NCI-H345 (cell line): Measurements from ENCODE around the gene GLT1D1.

Experiments
- DNase-seq: peaks from one replicate; lab custom pipeline; 2025; lab: John Stamatoyannopoulos, UW

GLT1D1 gene

DNA sequence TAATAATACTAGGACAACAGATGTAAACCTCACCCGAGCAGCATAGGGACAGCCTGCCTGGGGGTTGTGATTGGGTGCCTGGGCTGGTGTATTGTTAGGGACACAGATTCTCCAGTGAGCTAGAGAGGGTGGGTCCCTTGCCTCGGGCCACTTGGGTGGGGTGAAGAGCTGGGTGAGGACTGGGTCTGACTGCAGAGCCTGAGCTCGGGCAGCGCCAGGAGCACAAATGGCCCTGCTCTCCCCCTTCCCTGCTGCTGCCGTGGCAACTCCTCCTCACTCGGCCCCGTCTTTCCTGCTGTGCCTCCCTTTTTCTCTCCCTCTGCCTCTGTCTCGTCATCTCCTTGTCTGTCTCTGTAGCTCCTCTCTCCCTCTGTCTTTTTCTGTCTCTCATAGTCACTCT is 115.4 kb downstream of the GLT1D1 start:
- DNase-seq: peak; percentile 77

DNA sequence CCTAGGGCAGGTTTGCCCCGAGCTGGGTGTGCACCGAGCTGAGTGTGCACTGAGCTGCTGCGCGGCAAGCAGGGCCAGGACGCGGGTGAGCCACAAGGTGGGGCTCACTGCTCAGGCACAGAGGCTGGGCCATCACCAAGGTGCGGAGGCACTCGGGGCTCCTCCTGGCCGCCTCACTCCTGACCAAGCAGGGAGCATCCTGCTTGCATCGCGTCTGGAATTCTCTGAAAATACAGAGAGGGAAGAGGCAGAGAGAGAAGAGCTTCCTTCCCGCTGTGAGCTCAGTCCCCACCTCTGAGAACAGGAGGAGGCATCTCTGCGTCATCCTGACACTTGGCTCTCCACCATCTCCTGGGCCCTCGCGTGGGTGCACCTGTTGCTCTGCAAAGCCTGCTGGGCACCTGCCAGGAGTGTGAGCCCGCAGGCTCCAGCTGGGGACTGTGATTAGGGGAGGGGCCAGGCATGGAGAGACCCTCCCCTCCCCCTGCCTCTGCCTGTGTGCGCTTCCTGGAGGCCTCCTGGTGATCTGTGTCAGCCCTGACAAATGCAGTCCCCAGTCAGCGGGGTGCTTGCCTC is 116.3 kb downstream of the GLT1D1 start:
- DNase-seq: peak; percentile 99

DNA sequence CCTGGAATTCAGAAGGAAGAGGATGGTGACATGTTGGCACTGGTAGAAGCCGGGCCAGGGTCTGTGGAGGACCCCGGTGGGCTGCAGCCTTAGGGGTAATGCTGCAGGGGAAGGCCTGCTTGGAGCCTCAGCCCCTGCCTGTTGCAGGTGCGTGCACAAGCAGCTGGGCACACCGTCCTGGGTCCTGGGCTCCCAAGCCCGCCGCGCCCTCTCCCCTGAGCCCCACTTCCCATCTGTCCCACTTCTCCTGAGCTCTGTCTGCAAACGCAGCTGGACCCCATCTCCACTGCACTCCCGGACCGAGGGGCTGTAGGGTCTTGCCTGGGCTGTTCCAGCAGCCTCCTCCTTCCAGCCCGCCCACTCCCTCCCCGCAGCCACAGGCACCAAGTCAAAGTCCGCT is 116.8 kb downstream of the GLT1D1 start:
- DNase-seq: peak; percentile 61

DNA sequence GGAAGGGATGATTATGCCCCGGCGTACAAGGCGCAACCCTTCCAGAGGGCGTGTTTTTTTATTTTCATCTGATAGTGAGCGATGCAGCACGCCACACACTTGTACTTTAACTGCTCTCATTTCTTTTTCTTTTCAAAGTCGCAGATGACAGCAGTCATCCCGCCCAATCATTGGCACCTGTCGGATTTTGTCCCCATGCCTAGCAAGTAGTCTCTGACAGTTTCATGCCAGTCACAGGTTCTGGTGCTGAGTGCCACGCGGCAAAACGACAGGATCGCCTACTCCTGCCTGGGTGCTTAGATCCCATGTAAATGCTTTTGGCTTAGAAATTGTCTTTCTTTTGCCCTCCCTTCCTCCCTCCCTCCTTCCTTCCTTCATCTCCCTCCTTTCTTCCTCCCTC is 117.7 kb downstream of the GLT1D1 start:
- DNase-seq: peak; percentile 77

DNA sequence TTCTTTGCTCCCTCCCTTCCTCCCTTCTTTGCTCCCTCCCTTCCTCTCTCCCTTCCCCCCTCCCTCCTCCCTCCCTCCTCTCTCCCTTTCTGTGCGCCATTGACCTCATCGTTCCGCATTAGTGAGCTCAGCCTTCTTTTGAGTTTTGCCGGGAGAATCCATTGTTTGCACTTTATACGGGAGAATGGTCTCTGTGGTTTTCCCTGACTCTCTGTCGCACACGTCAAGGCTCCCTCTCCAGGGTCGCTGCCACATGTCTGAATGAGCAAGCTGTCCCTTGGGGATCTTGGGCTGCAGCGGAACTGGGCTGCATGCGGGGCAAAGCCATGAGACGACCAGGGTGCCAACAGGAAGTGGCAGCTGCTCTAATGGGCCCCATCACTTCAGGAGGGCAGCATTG is 118.5 kb downstream of the GLT1D1 start:
- DNase-seq: peak; percentile 91

DNA sequence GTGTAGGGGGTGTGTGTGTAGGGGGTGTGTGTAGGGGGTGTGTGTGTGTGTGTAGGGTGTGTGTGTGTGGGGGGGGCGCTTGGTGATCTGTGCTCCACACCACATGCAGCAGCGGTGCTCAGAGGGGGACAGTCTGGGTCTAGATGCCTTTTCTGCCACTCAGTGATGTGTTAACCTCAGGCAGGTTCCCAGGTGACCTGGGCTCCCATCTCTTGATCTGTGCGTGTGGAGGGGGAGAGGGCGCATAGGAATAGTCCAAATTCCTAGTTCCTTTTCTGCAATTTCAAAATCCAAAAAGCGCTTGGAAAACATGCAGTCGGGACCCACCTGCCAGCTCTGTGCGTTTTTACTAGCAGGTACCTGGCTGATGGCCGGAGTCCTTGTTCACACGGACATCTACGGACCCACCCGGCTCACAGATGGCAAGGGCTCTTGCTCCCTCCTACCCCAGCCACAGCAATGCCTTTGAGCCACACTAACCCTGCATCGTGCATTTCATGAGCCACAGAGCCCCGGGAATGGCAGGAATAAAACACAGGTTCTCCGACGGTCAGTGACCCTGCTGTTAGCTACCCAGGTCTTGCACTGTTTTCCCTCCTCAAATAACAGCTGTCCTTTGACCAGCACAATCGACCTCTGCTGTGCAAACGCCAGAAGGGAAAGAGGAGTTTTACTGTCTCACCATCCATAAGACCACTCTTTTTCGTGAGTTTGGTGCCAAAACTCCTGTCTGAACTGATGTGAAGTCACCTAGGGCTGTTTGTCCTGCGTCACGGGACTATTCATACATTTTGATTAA is 120.8 kb downstream of the GLT1D1 start:
- no peak for DNase-seq

DNA sequence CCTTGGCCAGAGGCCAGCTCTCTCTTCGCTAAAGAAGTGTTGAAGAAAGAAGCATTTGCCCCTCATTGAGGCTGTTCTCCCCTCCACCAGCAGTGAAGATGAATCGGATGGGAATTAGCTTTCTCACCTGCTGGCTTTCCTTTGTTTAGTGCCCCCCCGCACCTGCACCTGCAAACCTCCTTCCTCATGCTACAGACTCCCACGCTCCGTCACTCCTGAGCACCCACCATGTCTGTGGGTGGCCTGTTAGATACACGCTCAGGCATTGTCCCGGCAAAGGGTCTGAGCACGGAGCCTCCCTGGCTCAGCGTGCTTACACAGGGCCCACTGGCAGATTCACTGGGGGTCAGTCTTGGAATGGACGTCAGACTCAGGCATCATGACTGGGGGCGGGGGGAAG is 121.6 kb downstream of the GLT1D1 start:
- peak; percentile 36 for DNase-seq

DNA sequence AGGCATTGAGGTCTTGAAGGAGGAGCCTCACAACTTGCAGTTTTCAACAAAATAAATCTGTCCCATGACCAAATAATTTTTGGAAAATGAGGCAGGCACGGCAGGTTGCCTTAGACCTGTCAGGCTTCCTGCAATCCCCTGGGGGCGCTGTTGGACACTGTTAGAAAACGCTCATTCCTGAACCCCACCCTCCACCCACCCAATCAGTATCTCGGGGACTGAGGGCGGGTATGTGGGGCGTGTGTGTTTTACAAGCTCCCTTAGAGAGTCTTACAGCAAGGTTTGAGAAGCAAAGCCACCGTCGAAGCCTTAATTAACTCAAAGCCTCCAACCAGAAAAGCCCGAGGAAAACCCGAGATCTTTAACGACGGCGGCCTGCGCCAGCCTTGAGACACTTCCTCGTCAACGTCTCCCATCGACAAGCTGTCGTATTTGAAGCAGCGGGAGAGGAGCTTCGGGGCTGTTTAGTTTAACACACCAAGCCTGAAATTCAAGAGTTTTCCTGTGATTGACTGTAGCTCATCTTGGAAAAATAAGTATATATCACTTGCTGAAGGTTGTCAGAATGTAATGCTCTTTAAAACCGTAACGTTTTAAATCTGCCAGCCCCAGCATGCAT is 123.0 kb downstream of the GLT1D1 start:
- DNase-seq: peak; percentile 27

DNA sequence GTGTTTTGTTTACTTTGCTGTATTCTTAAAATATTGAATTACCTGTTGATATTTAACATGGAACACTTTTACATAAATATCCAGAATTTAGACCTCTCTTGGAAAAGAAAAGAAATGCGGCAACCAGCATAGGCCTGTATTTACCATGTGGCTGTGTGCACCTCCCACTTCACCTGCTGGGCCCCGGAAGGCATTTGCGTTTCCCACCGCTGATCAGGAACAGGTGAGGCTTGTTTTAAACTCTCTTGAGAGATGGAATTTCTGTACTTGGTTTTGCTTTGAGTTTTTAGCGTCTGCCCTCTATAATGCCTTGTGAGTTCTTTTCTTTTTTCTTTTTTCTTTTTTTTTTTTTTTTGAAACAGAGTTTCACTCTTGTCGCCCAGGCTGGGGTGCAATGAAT is 124.2 kb downstream of the GLT1D1 start:
- DNase-seq: peak; percentile 31

DNA sequence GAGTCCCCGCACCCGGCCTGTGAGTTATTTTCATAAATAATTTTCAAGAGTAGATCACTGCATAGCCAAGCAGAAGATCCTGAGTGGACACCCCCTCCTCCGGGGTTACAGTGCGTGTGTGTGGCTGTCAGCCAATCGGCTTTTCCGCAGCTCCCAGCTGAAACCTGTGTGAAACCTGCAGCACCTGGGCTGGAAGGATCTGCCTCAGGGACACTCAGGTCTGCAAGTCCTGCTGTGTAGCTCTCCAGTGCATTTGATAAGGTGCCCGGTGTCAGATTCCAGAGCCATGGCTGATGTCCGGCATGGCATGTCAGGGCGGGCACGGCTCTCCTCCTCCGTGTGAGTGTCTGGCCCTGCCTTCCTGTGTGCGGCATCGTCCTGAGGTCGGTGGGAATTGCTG is 124.8 kb downstream of the GLT1D1 start:
- DNase-seq: no peak

DNA sequence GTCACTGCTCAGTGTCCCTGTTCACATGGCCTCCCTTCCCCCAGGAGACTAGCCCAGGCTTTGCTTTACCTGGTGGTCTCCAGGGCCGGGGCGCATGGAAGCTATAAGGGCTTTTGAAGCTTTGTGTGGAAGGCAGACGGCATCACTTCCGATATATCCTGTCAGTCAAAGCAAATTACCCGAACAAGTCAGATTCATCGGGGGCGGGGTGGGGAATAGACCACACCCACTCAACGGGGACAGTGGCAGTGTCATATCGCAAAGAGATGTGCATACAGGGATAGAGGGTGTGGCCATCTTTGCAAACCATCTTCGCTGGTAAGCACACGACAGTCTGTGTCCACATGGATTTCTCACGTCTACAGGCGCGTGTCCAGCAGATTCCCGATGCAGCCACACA is 127.3 kb downstream of the GLT1D1 start:
- no peak for DNase-seq

DNA sequence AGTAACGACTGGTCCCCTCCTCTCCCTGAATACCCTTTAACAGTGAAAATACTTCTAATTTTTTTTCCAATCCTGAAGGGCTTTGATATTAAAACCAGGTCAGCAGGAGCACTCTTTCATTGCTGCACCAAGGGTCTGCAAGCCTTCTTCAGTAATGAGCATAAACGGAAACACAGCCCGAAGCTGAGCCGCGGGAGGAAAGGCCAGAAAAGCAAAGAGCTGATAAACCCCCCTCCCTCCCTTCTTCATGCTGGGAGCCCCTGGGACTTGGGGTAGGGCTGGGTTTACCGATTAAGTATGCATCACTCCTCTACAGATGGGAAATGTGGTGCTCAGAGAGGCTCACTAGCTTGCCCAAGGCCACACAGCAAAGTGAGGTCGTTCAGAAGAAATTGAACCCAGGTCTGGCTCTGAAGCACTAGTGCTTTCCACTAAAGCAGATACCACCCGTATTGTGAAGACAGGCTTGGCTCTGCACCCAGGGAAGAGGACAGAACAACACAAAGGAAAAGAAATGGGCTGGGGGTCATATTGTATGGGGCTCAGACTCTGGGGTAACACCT is 128.8 kb downstream of the GLT1D1 start:
- no peak for DNase-seq

DNA sequence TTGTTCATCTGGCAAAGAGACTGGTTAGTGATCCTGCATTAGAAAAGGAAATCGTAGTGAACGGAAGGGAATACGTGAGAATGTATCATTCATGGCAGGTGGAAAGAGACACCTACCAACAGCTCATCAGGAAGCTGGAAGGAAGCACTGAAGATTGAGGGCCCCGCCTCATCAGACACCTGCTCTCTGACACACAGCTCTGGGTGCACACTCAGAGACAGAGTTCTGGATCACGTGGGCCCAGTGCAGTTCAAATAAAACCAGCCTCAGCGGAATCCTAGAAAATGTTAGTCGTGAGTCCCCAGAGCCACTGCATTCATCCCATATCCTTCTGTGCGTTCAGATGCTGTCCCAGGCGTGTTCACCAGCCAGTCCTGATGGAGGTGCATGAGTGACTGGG is 129.7 kb downstream of the GLT1D1 start:
- no peak for DNase-seq

DNA sequence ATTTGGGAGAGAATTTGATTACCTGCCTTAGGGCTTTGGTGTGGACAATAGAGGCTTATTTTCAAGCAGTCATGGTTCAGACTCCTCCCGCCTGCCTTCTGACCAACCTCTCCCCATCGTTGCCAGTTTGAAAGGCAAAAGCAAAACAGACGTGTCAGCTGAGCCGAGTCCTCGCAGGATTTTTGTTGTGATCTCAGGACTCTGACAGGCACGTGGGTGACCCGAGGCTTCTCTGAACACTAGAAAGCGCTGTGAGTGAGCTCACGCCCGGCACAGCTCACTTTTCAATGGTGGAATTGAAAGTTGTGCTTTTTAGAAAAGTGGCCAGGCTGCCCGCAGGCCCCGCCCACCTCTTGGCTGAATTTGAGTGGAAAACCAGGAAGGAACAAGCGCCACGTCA is 130.1 kb downstream of the GLT1D1 start:
- DNase-seq: no peak

DNA sequence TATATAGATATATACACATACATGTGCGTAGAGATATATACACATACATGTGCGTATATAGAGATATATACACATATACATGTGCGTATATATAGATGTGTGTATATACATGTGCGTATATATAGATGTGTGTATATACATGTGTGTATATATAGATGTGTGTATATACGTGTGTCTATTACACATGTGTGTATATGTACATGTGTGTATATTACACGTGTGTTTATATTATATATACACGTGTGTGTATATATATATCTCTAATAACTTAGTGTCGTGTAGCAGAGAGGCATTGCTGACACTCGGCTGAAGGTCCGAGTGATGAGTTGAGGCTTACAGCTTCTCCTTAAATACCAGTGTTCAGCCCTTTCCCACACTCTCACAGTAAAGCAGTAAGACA is 133.7 kb downstream of the GLT1D1 start:
- no peak for DNase-seq

DNA sequence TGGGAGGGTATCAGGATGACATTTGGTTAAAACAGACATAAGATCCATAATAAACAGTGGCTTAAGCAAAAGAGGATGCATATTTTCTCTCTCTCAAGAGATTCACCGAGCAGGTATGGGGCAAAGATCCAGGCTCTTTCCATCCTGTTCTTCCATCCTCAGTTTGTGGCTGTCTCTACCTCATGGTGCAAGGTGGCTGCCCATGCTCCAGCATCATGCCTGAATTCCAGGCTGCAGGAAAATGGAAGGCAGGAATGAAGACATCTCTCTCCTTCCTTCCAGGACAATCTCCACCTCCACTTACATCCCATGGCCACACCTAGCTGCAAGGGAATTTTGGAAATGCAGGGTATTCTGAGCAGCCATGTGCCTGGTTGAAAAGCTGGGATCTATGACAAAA is 136.0 kb downstream of the GLT1D1 start:
- DNase-seq: no peak

DNA sequence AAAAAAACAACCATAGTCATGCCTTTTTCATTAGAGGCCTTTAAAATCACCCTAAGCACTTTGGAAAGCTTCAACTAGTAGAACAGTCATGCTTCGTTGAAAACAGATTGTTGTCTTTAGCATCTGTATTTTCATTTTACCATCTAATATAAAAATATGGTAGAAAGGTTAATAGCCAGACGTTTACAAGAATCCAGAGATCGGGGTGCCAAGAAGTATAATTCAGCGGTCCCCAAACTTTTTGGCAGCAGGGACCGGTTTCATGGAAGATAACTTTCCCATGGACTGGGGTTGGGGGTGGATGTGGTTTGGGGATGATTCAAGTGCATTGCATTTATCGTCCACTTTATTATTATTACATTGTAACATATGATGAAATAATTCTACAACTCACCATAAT is 138.4 kb downstream of the GLT1D1 start:
- DNase-seq: no peak

DNA sequence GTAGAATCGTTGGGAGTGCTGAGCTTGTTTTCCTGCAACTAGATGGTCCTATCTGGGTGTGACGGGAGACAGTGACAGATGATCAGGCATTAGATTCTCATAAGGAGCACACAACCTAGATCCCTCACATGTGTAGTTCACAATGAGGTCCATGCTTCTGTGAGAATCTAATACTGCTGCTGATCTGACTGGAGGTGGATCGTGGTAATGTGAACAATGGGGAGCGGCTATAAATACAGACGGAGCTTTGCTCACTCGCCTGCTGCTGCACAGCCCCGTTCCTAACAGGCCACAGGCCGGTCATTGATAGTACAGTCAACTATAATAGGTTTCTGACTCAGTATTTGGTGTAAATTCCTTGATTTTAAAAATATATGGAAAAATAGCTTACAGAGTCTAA is 138.8 kb downstream of the GLT1D1 start:
- DNase-seq: no peak

DNA sequence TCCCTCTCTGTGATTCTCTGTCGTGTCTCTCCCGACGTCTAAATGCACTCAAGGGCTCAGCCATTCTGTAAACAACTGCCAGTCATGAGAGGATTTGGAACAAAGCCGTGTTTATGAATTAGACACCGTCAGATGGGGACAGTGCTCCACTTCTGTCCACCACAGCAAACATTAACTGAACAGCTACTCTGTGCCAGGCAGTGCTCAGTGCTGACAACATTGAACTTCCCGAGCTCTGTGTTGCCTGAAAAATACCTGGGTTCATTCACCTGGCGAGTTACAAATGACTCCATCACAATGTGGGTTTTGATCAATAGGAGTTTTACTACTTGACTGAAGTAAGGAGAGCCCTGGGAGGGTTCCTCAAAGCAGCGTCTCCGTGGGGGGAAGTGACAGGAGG is 139.3 kb downstream of the GLT1D1 start:
- no peak for DNase-seq

DNA sequence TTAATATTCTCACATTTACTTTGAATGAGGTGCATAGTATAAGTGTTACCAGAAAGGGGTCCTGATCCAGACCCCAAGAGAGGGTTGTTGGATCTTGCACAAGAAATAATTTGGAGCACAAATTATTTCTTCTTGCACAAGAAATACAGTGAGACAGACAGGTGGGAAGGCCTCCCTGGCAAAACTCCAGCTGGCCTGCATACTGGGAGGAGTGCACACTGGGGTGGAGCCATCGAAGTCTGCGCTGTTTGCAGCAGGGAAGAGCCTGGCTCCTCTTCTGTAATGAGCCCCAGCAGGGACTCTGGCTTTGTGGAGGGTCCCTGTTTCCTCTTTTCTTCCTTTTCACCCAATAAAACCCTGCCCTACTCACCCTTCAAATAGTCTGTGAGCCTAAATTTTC is 141.6 kb downstream of the GLT1D1 start:
- peak; percentile 90 for DNase-seq

DNA sequence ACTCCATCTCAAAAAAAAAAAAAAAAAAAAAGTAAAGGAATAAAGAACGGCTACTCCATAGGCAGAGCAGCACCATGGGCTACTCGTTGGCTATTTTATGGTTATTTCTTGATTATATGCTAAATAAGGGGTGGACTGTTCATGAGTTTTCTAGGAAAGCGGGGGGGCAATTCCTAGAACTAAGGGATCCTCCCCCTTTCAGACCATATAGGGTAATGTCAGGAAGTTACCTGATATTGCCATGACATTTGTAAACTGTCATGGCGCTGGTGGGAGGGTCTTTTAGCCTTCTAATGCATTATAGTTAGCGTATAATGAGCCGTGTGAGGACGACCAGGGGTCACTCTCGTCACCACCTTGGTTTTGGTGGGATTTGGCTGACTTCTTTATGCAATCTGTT is 142.3 kb downstream of the GLT1D1 start:
- no peak for DNase-seq

DNA sequence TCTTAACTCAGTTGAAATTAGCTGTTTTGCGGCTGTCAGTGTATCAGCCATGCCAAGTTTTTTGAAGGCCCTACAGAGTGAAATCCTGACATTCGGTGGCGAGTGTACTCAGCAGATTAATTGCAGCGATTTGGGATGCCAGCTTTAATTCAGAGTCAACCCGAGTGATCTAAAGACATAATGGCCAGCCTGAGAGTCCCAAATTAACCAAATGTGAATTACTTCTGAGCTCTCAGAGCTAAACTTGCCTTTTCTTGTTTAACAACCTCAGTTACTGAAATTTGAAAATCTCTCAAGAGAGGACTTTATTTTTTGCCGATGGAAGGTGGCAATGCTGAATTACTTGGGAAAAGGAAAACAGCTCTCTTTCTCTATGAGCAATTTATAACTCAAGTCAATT is 148.5 kb downstream of the GLT1D1 start:
- no peak for DNase-seq

DNA sequence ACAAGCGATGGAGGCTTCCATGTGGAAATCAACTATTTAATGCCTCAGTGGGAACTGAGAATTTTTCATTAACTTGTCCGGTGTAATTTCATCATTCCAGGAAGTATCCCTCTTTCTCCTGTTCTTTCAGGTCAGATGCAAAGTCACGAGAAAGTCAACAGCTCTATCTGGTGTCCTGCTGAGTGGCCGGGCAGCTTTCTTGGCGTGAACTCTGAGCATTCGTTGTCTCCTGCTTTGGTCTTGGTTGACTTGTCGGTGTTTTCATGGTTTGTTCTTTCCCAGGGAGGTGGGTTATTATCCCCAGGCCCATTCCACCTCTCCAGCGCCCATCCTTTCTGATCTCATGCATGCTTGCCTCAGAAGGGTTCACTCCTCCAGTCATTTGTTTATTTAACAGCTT is 149.1 kb downstream of the GLT1D1 start:
- no peak for DNase-seq
